ENCODE data around the gene PRRX2. TPM values are rescaled to one million over a fixed set of nuclear protein-coding genes. Genes with fewer than 3 reads are reported as not detected.

Gene PRRX2
- total and polyA plus RNA-seq, 2 of the 13 experiments (the other 11 are each of a cell fraction or from before 2014, with no cell fraction given) = 0.05 TPM; not detected in 1

DNA sequence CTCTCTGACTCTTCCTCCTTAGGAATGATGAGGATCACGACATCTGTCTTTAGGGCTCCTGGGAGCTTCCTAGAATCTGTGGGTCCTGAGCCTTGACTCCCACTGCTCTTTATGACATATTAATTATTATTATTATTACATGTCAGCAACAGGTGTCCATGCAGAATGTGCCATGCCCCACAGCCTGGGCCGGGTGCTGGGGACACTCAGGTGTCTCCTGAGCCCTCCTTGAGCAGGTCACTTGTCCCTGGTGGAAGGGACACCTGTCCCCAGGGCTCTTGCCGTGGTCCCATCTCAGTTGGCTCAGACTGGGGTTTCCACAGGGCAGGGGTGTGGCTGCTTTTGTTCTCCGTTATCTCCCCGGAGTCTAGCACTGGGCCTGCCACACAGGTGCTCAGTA lies 53.2 kb downstream of the PRRX2 start:
- POLR2A ChIA-PET = no interaction called here
- H2AFZ ChIP-seq (ENCODE audit: low read length) = no peak overlapping the region
- H3K9me3 ChIP-seq (ENCODE audit: low read length) = no peaks in the 10 kb centered on the region
- CTCF ChIA-PET (ENCODE audit: low intra/inter-chr PET ratio, low total read pairs) = no interaction called here
- no peaks in the 10 kb centered on the region for H3K4me1 ChIP-seq (ENCODE audit: insufficient read depth, low read length)
- intact Hi-C loops (cut with micrococcal nuclease; ENCODE audit: unreplicated experiment) = no loop called here
- no peaks in the 10 kb centered on the region for H4K20me1 ChIP-seq (ENCODE audit: insufficient read depth, low read length)
- H3K79me2 ChIP-seq (ENCODE audit: insufficient read depth, low read length) = no peaks in the 10 kb centered on the region
- DNase-seq (ENCODE audit: low spot score) (no peak), FAIRE-seq (no peak), ATAC-seq (no peak)
- H3K27me3 ChIP-seq (ENCODE audit: control insufficient read depth in 1 of 2, insufficient read depth in 2 of 2, low read length in 2 of 2) = peaks cover 3 to 28% of the 10 kb centered on the region in 2 experiments; a peak in 2 of 5 replicates
- no peaks in the 10 kb centered on the region for H3K36me3 ChIP-seq (replicated peaks in 1 of 2; ENCODE audit: control insufficient read depth in 1 of 2, insufficient read depth in 2 of 2, low read length in 2 of 2)
- no peak overlapping the region for H3K4me2 ChIP-seq (ENCODE audit: low read depth, low read length)
- no peak overlapping the region for H3K27ac ChIP-seq (ENCODE audit: extremely low read length, insufficient read depth, low read length)
- H3K4me3 ChIP-seq (replicated peaks in 1 of 3; ENCODE audit: insufficient read depth in 1 of 3, low read depth in 2 of 3, low read length in 3 of 3) = no peak overlapping the region
- TF ChIP-seq CREM (IDR thresholded peaks at IDR 0.05) (no peak), CREM (CRISPR knock-in tag; IDR thresholded peaks at IDR 0.05) (no peak), GTF3A (CRISPR knock-in tag; conservative IDR thresholded peaks at IDR 0.05) (no peak), ZFP36L2 (CRISPR knock-in tag; IDR thresholded peaks at IDR 0.05) (no peak), NFATC3 (CRISPR knock-in tag; IDR thresholded peaks at IDR 0.05) (no peak), GATAD2A (CRISPR knock-in tag; IDR thresholded peaks at IDR 0.05) (no peak), CBX2 (IDR thresholded peaks at IDR 0.05; ENCODE audit: low read depth, low read length) (no peak), CBX2 (CRISPR knock-in tag; IDR thresholded peaks at IDR 0.05; ENCODE audit: low read depth) (no peak), MYC (CRISPR knock-in tag; IDR thresholded peaks at IDR 0.05; ENCODE audit: borderline replicate concordance) (no peak)
- TF ChIP-seq, protein P1, sequence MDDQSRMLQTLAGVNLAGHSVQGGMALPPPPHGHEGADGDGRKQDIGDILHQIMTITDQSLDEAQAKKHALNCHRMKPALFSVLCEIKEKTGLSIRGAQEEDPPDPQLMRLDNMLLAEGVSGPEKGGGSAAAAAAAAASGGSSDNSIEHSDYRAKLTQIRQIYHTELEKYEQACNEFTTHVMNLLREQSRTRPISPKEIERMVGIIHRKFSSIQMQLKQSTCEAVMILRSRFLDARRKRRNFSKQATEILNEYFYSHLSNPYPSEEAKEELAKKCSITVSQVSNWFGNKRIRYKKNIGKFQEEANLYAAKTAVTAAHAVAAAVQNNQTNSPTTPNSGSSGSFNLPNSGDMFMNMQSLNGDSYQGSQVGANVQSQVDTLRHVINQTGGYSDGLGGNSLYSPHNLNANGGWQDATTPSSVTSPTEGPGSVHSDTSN (CRISPR knock-in tag; IDR thresholded peaks at IDR 0.05; ENCODE audit: borderline replicate concordance) = no peak
- 58% methylated on average over 4 of the region's 5 CpGs for WGBS (ENCODE audit: low lambda C conversion rate)
- in situ Hi-C loops (cut with HindIII; ENCODE audit: extremely low pct_ligation_motif_present, low pct_unique_long_range_greater_than_20kb) = no loop called here
- BruUV-seq (replicated peaks) = no TSS peak
- no peak overlapping the region for H3K9ac ChIP-seq (ENCODE audit: insufficient read depth, low read depth, low read length)

- POLR2A ChIA-PET = no interaction called here
- H3K27me3 ChIP-seq (ENCODE audit: control insufficient read depth in 1 of 2, insufficient read depth in 2 of 2, low read length in 2 of 2) = peaks cover 3 to 28% of the 10 kb centered on the region in 2 experiments; a peak in 2 of 5 replicates
- no peak overlapping the region for H3K9ac ChIP-seq (ENCODE audit: insufficient read depth, low read depth, low read length)
- no peaks in the 10 kb centered on the region for H3K79me2 ChIP-seq (ENCODE audit: insufficient read depth, low read length)
- WGBS (ENCODE audit: low lambda C conversion rate) = 86% methylated on average over 29 of the region's 38 CpGs
- no peak overlapping the region for H3K4me2 ChIP-seq (ENCODE audit: low read depth, low read length)
- BruUV-seq (replicated peaks) = no TSS peak
- H3K36me3 ChIP-seq (replicated peaks in 1 of 2; ENCODE audit: control insufficient read depth in 1 of 2, insufficient read depth in 2 of 2, low read length in 2 of 2) = no peaks in the 10 kb centered on the region
- no peak for ATAC-seq
- in situ Hi-C loops (cut with HindIII; ENCODE audit: extremely low pct_ligation_motif_present, low pct_unique_long_range_greater_than_20kb) = no loop called here
- H3K27ac ChIP-seq (ENCODE audit: extremely low read length, insufficient read depth, low read length) = no peak overlapping the region
- no peaks in the 10 kb centered on the region for H3K9me3 ChIP-seq (ENCODE audit: low read length)
- intact Hi-C loops (cut with micrococcal nuclease; ENCODE audit: unreplicated experiment) = no loop called here
- no peak overlapping the region for H3K4me3 ChIP-seq (replicated peaks in 1 of 3; ENCODE audit: insufficient read depth in 1 of 3, low read depth in 2 of 3, low read length in 3 of 3)
- no peaks in the 10 kb centered on the region for H3K4me1 ChIP-seq (ENCODE audit: insufficient read depth, low read length)
- TF ChIP-seq CHCHD3 (CRISPR knock-in tag; IDR thresholded peaks at IDR 0.05) (no peak), RORA (CRISPR knock-in tag; IDR thresholded peaks at IDR 0.05) (no peak), NCOA5 (CRISPR knock-in tag; IDR thresholded peaks at IDR 0.05) (no peak)
- TF ChIP-seq, protein P2, sequence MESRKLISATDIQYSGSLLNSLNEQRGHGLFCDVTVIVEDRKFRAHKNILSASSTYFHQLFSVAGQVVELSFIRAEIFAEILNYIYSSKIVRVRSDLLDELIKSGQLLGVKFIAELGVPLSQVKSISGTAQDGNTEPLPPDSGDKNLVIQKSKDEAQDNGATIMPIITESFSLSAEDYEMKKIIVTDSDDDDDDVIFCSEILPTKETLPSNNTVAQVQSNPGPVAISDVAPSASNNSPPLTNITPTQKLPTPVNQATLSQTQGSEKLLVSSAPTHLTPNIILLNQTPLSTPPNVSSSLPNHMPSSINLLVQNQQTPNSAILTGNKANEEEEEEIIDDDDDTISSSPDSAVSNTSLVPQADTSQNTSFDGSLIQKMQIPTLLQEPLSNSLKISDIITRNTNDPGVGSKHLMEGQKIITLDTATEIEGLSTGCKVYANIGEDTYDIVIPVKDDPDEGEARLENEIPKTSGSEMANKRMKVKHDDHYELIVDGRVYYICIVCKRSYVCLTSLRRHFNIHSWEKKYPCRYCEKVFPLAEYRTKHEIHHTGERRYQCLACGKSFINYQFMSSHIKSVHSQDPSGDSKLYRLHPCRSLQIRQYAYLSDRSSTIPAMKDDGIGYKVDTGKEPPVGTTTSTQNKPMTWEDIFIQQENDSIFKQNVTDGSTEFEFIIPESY (CRISPR knock-in tag; IDR thresholded peaks at IDR 0.05) = peak; percentile 64; the same call in 1 of the 2 replicates
- no peaks in the 10 kb centered on the region for H4K20me1 ChIP-seq (ENCODE audit: insufficient read depth, low read length)
- no peak overlapping the region for H2AFZ ChIP-seq (ENCODE audit: low read length)
- FAIRE-seq = no peak
- CTCF ChIA-PET (ENCODE audit: low intra/inter-chr PET ratio, low total read pairs) = no interaction called here
- DNase-seq (ENCODE audit: low spot score) = no peak
Measured at GRCh38 chr9:129719135-129719534, 53.7 kb downstream of the PRRX2 start.

Data from HepG2 (cell line).